ENCODE measurements around the gene EXOC6. TPM values are rescaled to one million over a fixed set of nuclear protein-coding genes. Genes with fewer than 3 reads are reported as not detected.
A peak's percentile ranks its signal among the peaks of the same experiment; 100 is the strongest.

EXOC6 gene
- total and polyA plus RNA-seq, 9 donors: 6.2 to 12.8 (median 9.7) TPM

DNA sequence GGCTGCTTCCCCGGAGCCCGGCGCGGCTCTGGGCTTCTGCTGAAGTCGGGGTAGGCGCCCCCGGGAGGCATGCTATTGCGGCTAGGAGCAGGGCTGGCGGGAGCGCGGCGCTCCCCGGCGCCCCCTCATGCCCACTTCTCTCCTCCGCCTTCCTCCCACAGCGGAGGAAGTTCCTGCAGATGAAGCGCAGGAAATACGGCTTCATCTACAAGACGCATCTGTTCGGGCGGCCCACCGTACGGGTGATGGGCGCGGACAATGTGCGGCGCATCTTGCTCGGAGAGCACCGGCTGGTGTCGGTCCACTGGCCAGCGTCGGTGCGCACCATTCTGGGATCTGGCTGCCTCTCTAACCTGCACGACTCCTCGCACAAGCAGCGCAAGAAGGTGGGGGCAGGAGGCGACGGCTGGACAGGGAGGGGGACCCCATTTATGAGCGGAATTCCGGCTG, 225.9 kb downstream of the EXOC6 start:
- Histone ChIP-seq H3K9me3 (no peaks in the 10 kb centered on the region), H3K36me3 (no peaks in the 10 kb centered on the region), H3K27me3 (no peaks in the 10 kb centered on the region), H3K4me1 (ENCODE audit: insufficient read depth) (peaks cover 11% of the 10 kb centered on the region), H3K4me3 (peak overlapping the region; percentile 9), H3K27ac (no peak overlapping the region)
- 1% methylated on average over 36 to 40 of the region's 40 CpGs for WGBS, 3 donors
- TF ChIP-seq EP300 (IDR thresholded peaks at IDR 0.05) (no peak), POLR2A (IDR thresholded peaks at IDR 0.05) (no peak), CTCF (IDR thresholded peaks at IDR 0.05) (no peak)
- intact Hi-C loops (cut with DNase I): no loop called here
- DNase-seq: no peak

DNA sequence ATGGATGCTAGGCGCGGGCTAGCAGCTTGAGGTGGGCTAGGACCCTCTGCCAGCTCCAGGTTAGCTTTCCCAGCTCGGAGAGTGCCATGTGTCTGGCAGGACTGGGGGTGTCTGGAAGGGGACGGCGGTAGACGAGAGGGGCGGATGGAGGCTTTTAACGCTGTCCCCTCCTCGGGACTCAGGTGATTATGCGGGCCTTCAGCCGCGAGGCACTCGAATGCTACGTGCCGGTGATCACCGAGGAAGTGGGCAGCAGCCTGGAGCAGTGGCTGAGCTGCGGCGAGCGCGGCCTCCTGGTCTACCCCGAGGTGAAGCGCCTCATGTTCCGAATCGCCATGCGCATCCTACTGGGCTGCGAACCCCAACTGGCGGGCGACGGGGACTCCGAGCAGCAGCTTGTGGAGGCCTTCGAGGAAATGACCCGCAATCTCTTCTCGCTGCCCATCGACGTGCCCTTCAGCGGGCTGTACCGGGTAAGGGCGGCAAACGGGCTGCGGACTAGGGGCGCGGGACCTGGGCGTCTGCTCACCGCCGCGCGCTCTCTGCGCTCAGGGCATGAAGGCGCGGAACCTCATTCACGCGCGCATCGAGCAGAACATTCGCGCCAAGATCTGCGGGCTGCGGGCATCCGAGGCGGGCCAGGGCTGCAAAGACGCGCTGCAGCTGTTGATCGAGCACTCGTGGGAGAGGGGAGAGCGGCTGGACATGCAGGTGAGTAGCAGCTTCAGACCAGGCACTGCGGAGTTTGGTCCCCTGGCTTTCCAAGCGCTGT, 226.5 kb downstream of the EXOC6 start:
- H3K36me3 ChIP-seq: no peaks in the 10 kb centered on the region
- no peaks in the 10 kb centered on the region for H3K27me3 ChIP-seq
- no peaks in the 10 kb centered on the region for H3K9me3 ChIP-seq
- no peak overlapping the region for H3K4me3 ChIP-seq
- intact Hi-C loops (cut with DNase I): no loop called here
- TF ChIP-seq POLR2A (IDR thresholded peaks at IDR 0.05) (no peak), CTCF (IDR thresholded peaks at IDR 0.05) (no peak), EP300 (IDR thresholded peaks at IDR 0.05) (no peak)
- peaks cover 11% of the 10 kb centered on the region for H3K4me1 ChIP-seq (ENCODE audit: insufficient read depth)
- DNase-seq: no peak
- no peak overlapping the region for H3K27ac ChIP-seq
- 2 to 6% (median 2%) methylated on average over 39 to 67 of the region's 67 CpGs for WGBS, 3 donors

DNA sequence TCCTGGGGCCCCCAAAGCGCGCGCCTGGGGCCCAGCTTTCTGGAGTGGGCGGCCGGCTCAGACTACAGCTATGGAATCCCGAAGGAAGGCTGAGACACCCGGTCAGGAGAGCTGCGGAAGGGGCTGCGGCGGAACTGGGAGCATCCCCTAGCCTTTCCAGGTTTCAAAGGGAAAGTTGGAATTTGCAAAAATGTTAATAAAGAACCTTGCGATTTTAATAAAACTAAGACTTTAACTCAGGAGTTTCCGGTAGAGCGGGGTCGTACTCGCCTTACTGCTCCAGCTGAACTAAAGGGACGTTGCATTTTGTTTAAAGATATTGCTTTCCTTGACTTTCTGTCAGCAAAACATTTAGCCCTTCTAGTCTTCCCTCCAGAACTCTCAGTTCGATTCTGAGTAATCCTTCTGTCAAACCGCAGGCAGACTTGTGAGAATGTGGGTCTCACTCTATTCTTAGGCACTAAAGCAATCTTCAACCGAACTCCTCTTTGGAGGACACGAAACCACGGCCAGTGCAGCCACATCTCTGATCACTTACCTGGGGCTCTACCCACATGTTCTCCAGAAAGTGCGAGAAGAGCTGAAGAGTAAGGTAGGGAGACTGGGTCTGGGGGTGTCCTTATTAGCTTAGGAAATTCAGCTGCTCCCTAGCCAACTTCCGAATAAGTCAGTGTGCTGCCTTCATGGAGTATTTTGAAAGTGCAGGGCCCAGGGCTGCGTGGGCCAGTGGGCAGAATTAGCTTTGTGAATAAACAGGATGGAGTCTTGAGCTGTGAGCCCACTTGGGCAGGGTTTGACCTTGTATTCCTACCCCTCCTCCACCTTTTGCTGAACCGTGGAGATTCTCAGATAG, 227.3 kb downstream of the EXOC6 start:
- H3K27ac ChIP-seq: no peak overlapping the region
- no peak overlapping the region for H3K4me3 ChIP-seq
- peaks cover 11% of the 10 kb centered on the region for H3K4me1 ChIP-seq (ENCODE audit: insufficient read depth)
- no peaks in the 10 kb centered on the region for H3K27me3 ChIP-seq
- no peak for TF ChIP-seq EP300 (IDR thresholded peaks at IDR 0.05)
- no peak for TF ChIP-seq CTCF (IDR thresholded peaks at IDR 0.05)
- no peak for TF ChIP-seq POLR2A (IDR thresholded peaks at IDR 0.05)
- H3K9me3 ChIP-seq: no peaks in the 10 kb centered on the region
- intact Hi-C loops (cut with DNase I): no loop called here
- WGBS, 3 donors: 30 to 36% (median 34%) methylated on average over 25 of the region's 25 CpGs
- no peaks in the 10 kb centered on the region for H3K36me3 ChIP-seq
- no peak for DNase-seq

DNA sequence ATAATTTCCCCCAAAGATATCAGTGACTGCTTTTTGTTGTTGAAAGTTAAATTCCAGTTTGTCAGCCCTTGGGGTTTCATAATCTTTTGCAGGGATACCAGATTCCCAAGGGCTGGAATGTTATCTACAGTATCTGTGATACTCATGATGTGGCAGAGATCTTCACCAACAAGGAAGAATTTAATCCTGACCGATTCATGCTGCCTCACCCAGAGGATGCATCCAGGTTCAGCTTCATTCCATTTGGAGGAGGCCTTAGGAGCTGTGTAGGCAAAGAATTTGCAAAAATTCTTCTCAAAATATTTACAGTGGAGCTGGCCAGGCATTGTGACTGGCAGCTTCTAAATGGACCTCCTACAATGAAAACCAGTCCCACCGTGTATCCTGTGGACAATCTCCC, 228.6 kb downstream of the EXOC6 start:
- H3K4me3 ChIP-seq: no peak overlapping the region
- H3K27me3 ChIP-seq: no peaks in the 10 kb centered on the region
- H3K36me3 ChIP-seq: no peaks in the 10 kb centered on the region
- H3K9me3 ChIP-seq: no peaks in the 10 kb centered on the region
- intact Hi-C loops (cut with DNase I): no loop called here
- no peak overlapping the region for H3K27ac ChIP-seq
- TF ChIP-seq EP300 (IDR thresholded peaks at IDR 0.05) (no peak), CTCF (IDR thresholded peaks at IDR 0.05) (no peak), POLR2A (IDR thresholded peaks at IDR 0.05) (no peak)
- 54 to 56% (median 56%) methylated on average over 2 of the region's 2 CpGs for WGBS, 3 donors
- DNase-seq: no peak
- H3K4me1 ChIP-seq (ENCODE audit: insufficient read depth): peaks cover 9% of the 10 kb centered on the region
